HG02885 (cell line): Measurements from ENCODE around the gene ZNF48.
A peak's percentile ranks its signal among the peaks of the same experiment; 100 is the strongest.

Experiments used
- ATAC-seq: cut with Tn5 transposase; IDR thresholded peaks from one replicate; pipeline ENCODE4 v1.9.1; 2021; ENCODE audit warnings: mild to moderate bottlenecking; ENCODE audit not compliant: unreplicated experiment, poor library complexity

The ZNF48 gene

GRCh38 chr16:30395155-30395991, at the start of gene ZNF48:
TSS of gene ZNF48 (plus strand) at chr16:30395420. CDS start at chr16:30395795, 375 bp downstream.
- ATAC-seq: peak; percentile 79

GRCh38 chr16:30346286-30346685, 48.9 kb upstream of the ZNF48 start:
- no peak for ATAC-seq

GRCh38 chr16:30348113-30348512, 47.1 kb upstream of the ZNF48 start:
- ATAC-seq: no peak

GRCh38 chr16:30348929-30349328, 46.3 kb upstream of the ZNF48 start:
- ATAC-seq: no peak

- peak; percentile 36 for ATAC-seq
Observed at GRCh38 chr16:30349675-30350074, 45.5 kb upstream of the ZNF48 start.

- ATAC-seq: peak; percentile 54
Observed at GRCh38 chr16:30350134-30350871, 44.9 kb upstream of the ZNF48 start.

GRCh38 chr16:30351001-30351441, 44.2 kb upstream of the ZNF48 start:
- no peak for ATAC-seq

- no peak for ATAC-seq
Observed at GRCh38 chr16:30351586-30352419, 43.4 kb upstream of the ZNF48 start.

- no peak for ATAC-seq
Observed at GRCh38 chr16:30352488-30353401, 42.5 kb upstream of the ZNF48 start.

GRCh38 chr16:30353438-30354129, 41.6 kb upstream of the ZNF48 start:
- no peak for ATAC-seq

GRCh38 chr16:30354423-30355143, 40.6 kb upstream of the ZNF48 start:
- ATAC-seq: peak; percentile 28

GRCh38 chr16:30355144-30355953, 39.9 kb upstream of the ZNF48 start, which contains the start of gene CD2BP2:
TSS of gene CD2BP2 (minus strand) at chr16:30355308. CDS start at chr16:30354681, 627 bp downstream.
- ATAC-seq: peak; percentile 77

- no peak for ATAC-seq
Observed at GRCh38 chr16:30355954-30356308, 39.3 kb upstream of the ZNF48 start.

- ATAC-seq: no peak
Observed at GRCh38 chr16:30356401-30357084, 38.7 kb upstream of the ZNF48 start.

GRCh38 chr16:30357085-30357714, 38.0 kb upstream of the ZNF48 start:
- ATAC-seq: no peak
